ENCODE results near the gene C19orf18. TPM values are rescaled to one million over a fixed set of nuclear protein-coding genes. Genes with fewer than 3 reads are reported as not detected.
A peak's percentile ranks its signal among the peaks of the same experiment; 100 is the strongest.

C19orf18 gene
- total and polyA plus RNA-seq, 4 donors, result 0.14 to 0.58 (median 0.23) TPM; not detected in 1

- Histone ChIP-seq H3K27ac (ENCODE audit: low read depth in 1 of 2, low read length in 2 of 2) (no peak overlapping the region), H3K9ac (ENCODE audit: low read depth in 1 of 2, low read length in 2 of 2) (no peak overlapping the region), H3K36me3 (ENCODE audit: control insufficient read depth in 4 of 4, insufficient read depth in 3 of 4, low read depth in 1 of 4, low read length in 3 of 4) (peaks cover 21 to 64% (median 58%) of the 10 kb centered on the region in 4 donors), H3K4me1 (ENCODE audit: control insufficient read depth in 4 of 4, insufficient read depth in 4 of 4, low read length in 3 of 4) (no peaks in the 10 kb centered on the region), H3K27me3 (ENCODE audit: control insufficient read depth in 4 of 4, insufficient read depth in 4 of 4, low read length in 3 of 4) (no peaks in the 10 kb centered on the region), H3K9me3 (ENCODE audit: control insufficient read depth in 4 of 4, low read length in 3 of 4) (peaks cover 64 to 95% (median 88%) of the 10 kb centered on the region in 4 donors), H3K4me3 (ENCODE audit: low read depth in 1 of 3, low read length in 3 of 3) (peak overlapping the region in 2 of 3 donors; percentile 36 to 63)
- no peak for DNase-seq (ENCODE audit: low spot score)
- no peak for TF ChIP-seq CTCF (IDR thresholded peaks at IDR 0.05; ENCODE audit: low read depth, low read length, missing input control)
- TF ChIP-seq RXRA (IDR thresholded peaks at IDR 0.05), result no peak
- no peak for TF ChIP-seq MAX (IDR thresholded peaks at IDR 0.05)
- no peak for TF ChIP-seq YY1 (IDR thresholded peaks at IDR 0.05)
- 97% methylated on average over 3 of the region's 3 CpGs for WGBS
Measured at GRCh38 chr19:57978586-57979289, 4.4 kb upstream of the C19orf18 start.

GRCh38 chr19:57964761-57965160 is 9.6 kb downstream of the C19orf18 start:
- WGBS, result 93% methylated on average over 8 of the region's 8 CpGs
- DNase-seq (ENCODE audit: low spot score), result no peak
- Histone ChIP-seq H3K9ac (ENCODE audit: low read depth in 1 of 2, low read length in 2 of 2) (no peak overlapping the region), H3K27me3 (ENCODE audit: control insufficient read depth in 4 of 4, insufficient read depth in 4 of 4, low read length in 3 of 4) (no peaks in the 10 kb centered on the region), H3K27ac (ENCODE audit: low read depth in 1 of 2, low read length in 2 of 2) (no peak overlapping the region), H3K4me1 (ENCODE audit: control insufficient read depth in 4 of 4, insufficient read depth in 4 of 4, low read length in 3 of 4) (no peaks in the 10 kb centered on the region), H3K36me3 (ENCODE audit: control insufficient read depth in 4 of 4, insufficient read depth in 3 of 4, low read depth in 1 of 4, low read length in 3 of 4) (peaks cover 0 to 2% (median 0%) of the 10 kb centered on the region in 4 donors), H3K9me3 (ENCODE audit: control insufficient read depth in 4 of 4, low read length in 3 of 4) (peaks cover 22 to 48% (median 35%) of the 10 kb centered on the region in 4 donors), H3K4me3 (ENCODE audit: low read depth in 1 of 3, low read length in 3 of 3) (peak overlapping the region in 2 of 3 donors; percentile 57 to 63)
- TF ChIP-seq NR2F2 (IDR thresholded peaks at IDR 0.05) (no peak), JUND (IDR thresholded peaks at IDR 0.05) (no peak), TAF1 (conservative IDR thresholded peaks at IDR 0.05) (no peak), GABPA (IDR thresholded peaks at IDR 0.05 in 1 of 2, conservative IDR thresholded peaks at IDR 0.05 in 1 of 2) (no peak), RAD21 (IDR thresholded peaks at IDR 0.05) (no peak), ATF3 (IDR thresholded peaks at IDR 0.05) (no peak), EGR1 (IDR thresholded peaks at IDR 0.05; ENCODE audit: low read depth in 2 of 2) (no peak), MAX (IDR thresholded peaks at IDR 0.05) (no peak), FOXA1 (IDR thresholded peaks at IDR 0.05) (no peak), YY1 (IDR thresholded peaks at IDR 0.05) (no peak), RXRA (IDR thresholded peaks at IDR 0.05) (no peak), CTCF (IDR thresholded peaks at IDR 0.05; ENCODE audit: low read depth, low read length, missing input control) (no peak), ZBTB33 (IDR thresholded peaks at IDR 0.05) (no peak), SP1 (IDR thresholded peaks at IDR 0.05) (no peak), HNF4G (IDR thresholded peaks at IDR 0.05) (no peak)

All from liver (tissue), 9 donors.